ENCODE results near the gene MAPK4.

DNA sequence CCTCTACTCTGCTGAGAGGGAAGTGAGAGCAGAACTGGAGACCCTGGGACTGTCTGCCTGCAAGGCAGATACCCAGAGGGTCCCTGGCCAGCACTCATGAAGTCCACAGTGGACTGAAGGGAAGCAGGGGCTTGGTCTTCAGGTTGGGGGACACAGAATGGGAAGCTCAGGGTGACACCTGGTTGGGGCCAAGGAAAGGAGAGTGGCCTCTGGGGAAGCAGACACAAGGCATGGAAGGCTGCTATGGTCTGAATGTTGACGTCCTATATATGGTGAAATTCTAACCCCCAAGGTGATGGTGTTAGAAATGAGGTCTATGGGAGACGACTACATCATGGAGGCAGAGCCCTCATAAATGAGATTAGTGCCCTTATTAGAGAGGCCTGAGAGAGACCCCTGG, 190.7 kb downstream of the MAPK4 start:
- TF ChIP-seq, protein P1, sequence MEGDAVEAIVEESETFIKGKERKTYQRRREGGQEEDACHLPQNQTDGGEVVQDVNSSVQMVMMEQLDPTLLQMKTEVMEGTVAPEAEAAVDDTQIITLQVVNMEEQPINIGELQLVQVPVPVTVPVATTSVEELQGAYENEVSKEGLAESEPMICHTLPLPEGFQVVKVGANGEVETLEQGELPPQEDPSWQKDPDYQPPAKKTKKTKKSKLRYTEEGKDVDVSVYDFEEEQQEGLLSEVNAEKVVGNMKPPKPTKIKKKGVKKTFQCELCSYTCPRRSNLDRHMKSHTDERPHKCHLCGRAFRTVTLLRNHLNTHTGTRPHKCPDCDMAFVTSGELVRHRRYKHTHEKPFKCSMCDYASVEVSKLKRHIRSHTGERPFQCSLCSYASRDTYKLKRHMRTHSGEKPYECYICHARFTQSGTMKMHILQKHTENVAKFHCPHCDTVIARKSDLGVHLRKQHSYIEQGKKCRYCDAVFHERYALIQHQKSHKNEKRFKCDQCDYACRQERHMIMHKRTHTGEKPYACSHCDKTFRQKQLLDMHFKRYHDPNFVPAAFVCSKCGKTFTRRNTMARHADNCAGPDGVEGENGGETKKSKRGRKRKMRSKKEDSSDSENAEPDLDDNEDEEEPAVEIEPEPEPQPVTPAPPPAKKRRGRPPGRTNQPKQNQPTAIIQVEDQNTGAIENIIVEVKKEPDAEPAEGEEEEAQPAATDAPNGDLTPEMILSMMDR (IDR thresholded peaks at IDR 0.05): no peak
- TF ChIP-seq POLR2A (IDR thresholded peaks at IDR 0.05): no peak

All from body of pancreas (tissue), 4 donors.